Caco-2 (cell line): Measurements from ENCODE around the gene RASGRF2. TPM values are rescaled to one million over a fixed set of nuclear protein-coding genes. Genes with fewer than 3 reads are reported as not detected.

Source experiments
- BruUV-seq: library from RNA; stranded (reverse); fragments of 400-500 nt; replicated peaks from 2 replicates; lab custom pipeline; 2021; lab: Mats Ljungman, UMichigan
- CTCF ChIA-PET: fragments of 300-600 bp; sonication (Branson Sonifier 250); formaldehyde crosslinking; loops from one replicate; lab custom pipeline; 2022; ENCODE audit warnings: antibody characterized with exemption; lab: Charles Lee
- POLR2A ChIA-PET: fragments of 300-600 bp; sonication (Branson Sonifier 250); formaldehyde crosslinking; loops from one replicate; lab custom pipeline; 2022; ENCODE audit warnings: antibody characterized with exemption; lab: Charles Lee
- DNase-seq, 2 experiments: peaks; one replicate each; pipeline versions ENCODE4 v3.0.0 to v3.0.0-alpha.2; 2020 to 2022
- H3K27me3 ChIP-seq: replicated peaks from 2 replicates; pipeline ENCODE4 v1.6.0; 2011; ENCODE audit warnings: low read length; ENCODE audit not compliant: control insufficient read depth, insufficient read depth
- H3K36me3 ChIP-seq: 2 replicates; pipeline ENCODE4 v1.5.1; 2011; ENCODE audit warnings: low read length; ENCODE audit not compliant: control insufficient read depth, insufficient read depth
- H3K4me1 ChIP-seq: fragments of 250-450 bp; sonication (Bioruptor Pico); 2 replicates; pipeline ENCODE4 v1.5.1; 2020; ENCODE audit warnings: mild to moderate bottlenecking
- H3K4me3 ChIP-seq: 2 replicates; pipeline ENCODE4 v1.5.1; 2011; ENCODE audit warnings: low read depth, mild to moderate bottlenecking, control low read depth, low read length
- H3K9me3 ChIP-seq: fragments of 250-450 bp; sonication (Bioruptor Pico); 2 replicates; pipeline ENCODE4 v1.5.1; 2020; ENCODE audit warnings: mild to moderate bottlenecking, moderate library complexity
- H3K27ac Mint-ChIP-seq: one replicate; pipeline ENCODE4 v1.8.0; 2022; ENCODE audit warnings: mixed read lengths; ENCODE audit not compliant: unreplicated experiment
- H3K27me3 Mint-ChIP-seq: one replicate; pipeline ENCODE4 v1.8.0; 2022; ENCODE audit warnings: mixed read lengths; ENCODE audit not compliant: insufficient read depth, unreplicated experiment
- H3K36me3 Mint-ChIP-seq: one replicate; pipeline ENCODE4 v1.8.0; 2022; ENCODE audit warnings: mild to moderate bottlenecking, mixed read lengths; ENCODE audit not compliant: insufficient read depth, unreplicated experiment
- H3K4me1 Mint-ChIP-seq: one replicate; pipeline ENCODE4 v1.8.0; 2022; ENCODE audit warnings: low read depth, mixed read lengths; ENCODE audit not compliant: unreplicated experiment
- H3K4me3 Mint-ChIP-seq: one replicate; pipeline ENCODE4 v1.8.0; 2022; ENCODE audit warnings: mild to moderate bottlenecking, moderate library complexity, mixed read lengths; ENCODE audit not compliant: unreplicated experiment
- H3K9me3 Mint-ChIP-seq: one replicate; pipeline ENCODE4 v1.8.0; 2022; ENCODE audit warnings: mixed read lengths; ENCODE audit not compliant: unreplicated experiment
- CTCF ChIP-seq, 2 experiments: fragments of 200-600 bp in 1 of 2; IDR thresholded peaks; 1 replicate in 1 of 2; 2 replicates in 1 of 2; pipeline versions ENCODE4 v1.5.1 to v1.8.0; 2011 to 2022; ENCODE audit warnings: antibody characterized with exemption in 1 of 2, control low read depth in 1 of 2, inconsistent platforms in 1 of 2, low read depth in 1 of 2, low read length in 1 of 2, mild to moderate bottlenecking in 1 of 2, moderate library complexity in 1 of 2; ENCODE audit not compliant: insufficient read depth in 1 of 2, severe bottlenecking in 1 of 2, unreplicated experiment in 1 of 2
- intact Hi-C: fragments of 100-400 bp; cut with micrococcal nuclease; formaldehyde crosslinking; loops from one replicate; pipeline ENCODE4 v1.10.0; 2022; ENCODE audit not compliant: unreplicated experiment
- total RNA-seq: library from RNA; stranded (reverse); gene quantifications from 2 replicates; pipeline ENCODE4 v1.2.3, GENCODE V29; 2022

The RASGRF2 gene
- total RNA-seq, 1 experiment from 2014 or later, result 23.1 TPM

- Histone ChIP-seq H3K4me3 (no peak overlapping the region), H3K9me3 (no peaks in the 10 kb centered on the region), H3K4me1 (no peaks in the 10 kb centered on the region), H3K27me3 (no peaks in the 10 kb centered on the region), H3K36me3 (no peaks in the 10 kb centered on the region)
- intact Hi-C loops, result no loop called here
- peaks cover 13% of the 10 kb centered on the region for H3K9me3 Mint-ChIP-seq
- no peaks in the 10 kb centered on the region for H3K4me1 Mint-ChIP-seq
- ChIA-PET CTCF (no interaction called here), POLR2A (no interaction called here)
- DNase-seq, result no peak
- BruUV-seq, result no TSS peak
- H3K27me3 Mint-ChIP-seq, result no peaks in the 10 kb centered on the region
- peaks cover 6% of the 10 kb centered on the region for H3K36me3 Mint-ChIP-seq
- no peak overlapping the region for H3K27ac Mint-ChIP-seq
- H3K4me3 Mint-ChIP-seq, result no peak overlapping the region
- no peak for TF ChIP-seq CTCF (IDR thresholded peaks at IDR 0.05; ENCODE audit: insufficient read depth in 1 of 2, low read depth in 1 of 2, low read length in 1 of 2, severe bottlenecking in 1 of 2, unreplicated experiment in 1 of 2)
Measured at GRCh38 chr5:81137833-81138232, 177.7 kb downstream of the RASGRF2 start.

- H3K4me1 Mint-ChIP-seq, result no peaks in the 10 kb centered on the region
- no TSS peak for BruUV-seq
- Histone ChIP-seq H3K4me3 (no peak overlapping the region), H3K4me1 (no peaks in the 10 kb centered on the region), H3K36me3 (no peaks in the 10 kb centered on the region), H3K9me3 (no peaks in the 10 kb centered on the region), H3K27me3 (no peaks in the 10 kb centered on the region)
- no peaks in the 10 kb centered on the region for H3K27me3 Mint-ChIP-seq
- ChIA-PET POLR2A (no interaction called here), CTCF (no interaction called here)
- DNase-seq, result no peak
- intact Hi-C loops, result no loop called here
- H3K9me3 Mint-ChIP-seq, result peaks cover 13% of the 10 kb centered on the region
- no peak overlapping the region for H3K27ac Mint-ChIP-seq
- no peak for TF ChIP-seq CTCF (IDR thresholded peaks at IDR 0.05; ENCODE audit: insufficient read depth in 1 of 2, low read depth in 1 of 2, low read length in 1 of 2, severe bottlenecking in 1 of 2, unreplicated experiment in 1 of 2)
- peaks cover 6% of the 10 kb centered on the region for H3K36me3 Mint-ChIP-seq
- no peak overlapping the region for H3K4me3 Mint-ChIP-seq
Measured at GRCh38 chr5:81140441-81140840, 180.3 kb downstream of the RASGRF2 start.

- intact Hi-C loops, result no loop called here
- Histone ChIP-seq H3K4me3 (no peak overlapping the region), H3K27me3 (no peaks in the 10 kb centered on the region), H3K9me3 (no peaks in the 10 kb centered on the region), H3K36me3 (no peaks in the 10 kb centered on the region), H3K4me1 (no peaks in the 10 kb centered on the region)
- no peak for TF ChIP-seq CTCF (IDR thresholded peaks at IDR 0.05; ENCODE audit: insufficient read depth in 1 of 2, low read depth in 1 of 2, low read length in 1 of 2, severe bottlenecking in 1 of 2, unreplicated experiment in 1 of 2)
- ChIA-PET CTCF (no interaction called here), POLR2A (no interaction called here)
- no peak for DNase-seq
- Mint-ChIP-seq H3K27me3 (no peaks in the 10 kb centered on the region), H3K4me1 (no peaks in the 10 kb centered on the region), H3K36me3 (peaks cover 6% of the 10 kb centered on the region), H3K9me3 (peaks cover 12% of the 10 kb centered on the region), H3K4me3 (no peak overlapping the region), H3K27ac (no peak overlapping the region)
- no TSS peak for BruUV-seq
Measured at GRCh38 chr5:81140943-81141342, 180.8 kb downstream of the RASGRF2 start.
